LNCaP clone FGC (cell line): ENCODE data around the gene CCDC160.
"Not testable (repeated sequence)": the region's sequence is repeated elsewhere in the genome, so short reads cannot be mapped to it uniquely, and the experiment has no call there.

ENCODE experiments used
- DNase-seq: peaks from one replicate; pipeline ENCODE4 v3.0.0-alpha.2; 2011; ENCODE audit warnings: low read depth
- H3K4me3 ChIP-seq: 2 replicates; pipeline ENCODE4 v1.5.1; 2011; ENCODE audit warnings: mild to moderate bottlenecking, low read depth, low read length, control low read depth
- TF ChIP-seq, protein P1 (sequence below): IDR thresholded peaks from 2 replicates; pipeline ENCODE4 v1.5.1; 2012; ENCODE audit warnings: mild to moderate bottlenecking; ENCODE audit not compliant: control insufficient read depth, insufficient read depth; ENCODE audit errors: extremely low read depth

The CCDC160 gene

DNA sequence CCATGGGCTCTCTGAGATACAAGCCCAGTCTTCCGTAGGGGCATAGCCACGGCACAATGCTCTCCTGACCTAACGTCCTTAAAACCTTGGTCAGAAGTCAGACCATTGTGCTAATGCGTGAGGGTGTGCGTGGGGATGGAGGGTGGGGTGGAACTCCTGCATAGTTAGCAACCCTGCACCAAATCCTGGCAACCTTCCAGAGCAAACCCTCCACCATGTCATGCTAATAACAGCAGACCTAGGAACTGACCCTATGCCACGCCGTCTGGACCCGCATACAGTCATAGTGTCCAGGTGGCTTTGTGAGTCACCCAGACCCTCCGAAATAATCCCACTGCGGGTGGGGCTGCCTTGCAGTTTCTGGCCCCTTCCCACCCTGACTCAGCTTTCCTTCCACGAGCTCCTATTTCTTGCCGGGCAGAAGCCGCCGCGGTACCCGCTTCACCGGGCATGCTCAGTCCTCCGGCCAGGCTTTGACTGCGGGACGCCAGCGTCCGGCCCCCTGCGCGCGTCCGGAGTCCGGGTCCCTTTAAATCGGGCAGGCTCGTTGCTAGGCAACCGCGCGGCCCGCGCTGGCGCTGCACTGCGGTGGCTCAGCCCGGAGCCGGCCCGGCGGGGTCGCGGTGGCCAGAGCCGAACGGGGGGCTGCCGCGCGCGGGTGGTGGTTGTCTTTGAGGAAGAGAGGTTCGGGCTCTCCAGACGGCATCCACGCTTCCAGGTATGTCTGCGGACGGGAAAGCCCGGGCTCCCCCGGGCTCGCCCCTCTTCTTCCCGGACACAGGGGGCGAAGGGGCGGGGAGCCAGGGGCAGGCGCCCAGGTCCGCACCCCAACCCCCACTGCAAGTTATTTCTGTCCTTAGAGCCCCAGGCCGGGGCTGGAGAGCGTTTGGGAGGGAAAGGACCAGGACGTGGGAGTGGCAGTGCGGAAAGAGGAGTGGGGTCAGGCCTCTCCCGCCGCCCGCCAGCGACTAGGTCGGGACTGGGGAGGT, at the start of gene CCDC160:
Gene CCDC160 (plus strand): TSS at position 557 of the 989 bp plus-strand sequence. CDS start 7,619 bp downstream, outside the sequence.
- H3K4me3 ChIP-seq, result peak within 1 kb of the TSS; percentile 41
- TF ChIP-seq, protein P1, sequence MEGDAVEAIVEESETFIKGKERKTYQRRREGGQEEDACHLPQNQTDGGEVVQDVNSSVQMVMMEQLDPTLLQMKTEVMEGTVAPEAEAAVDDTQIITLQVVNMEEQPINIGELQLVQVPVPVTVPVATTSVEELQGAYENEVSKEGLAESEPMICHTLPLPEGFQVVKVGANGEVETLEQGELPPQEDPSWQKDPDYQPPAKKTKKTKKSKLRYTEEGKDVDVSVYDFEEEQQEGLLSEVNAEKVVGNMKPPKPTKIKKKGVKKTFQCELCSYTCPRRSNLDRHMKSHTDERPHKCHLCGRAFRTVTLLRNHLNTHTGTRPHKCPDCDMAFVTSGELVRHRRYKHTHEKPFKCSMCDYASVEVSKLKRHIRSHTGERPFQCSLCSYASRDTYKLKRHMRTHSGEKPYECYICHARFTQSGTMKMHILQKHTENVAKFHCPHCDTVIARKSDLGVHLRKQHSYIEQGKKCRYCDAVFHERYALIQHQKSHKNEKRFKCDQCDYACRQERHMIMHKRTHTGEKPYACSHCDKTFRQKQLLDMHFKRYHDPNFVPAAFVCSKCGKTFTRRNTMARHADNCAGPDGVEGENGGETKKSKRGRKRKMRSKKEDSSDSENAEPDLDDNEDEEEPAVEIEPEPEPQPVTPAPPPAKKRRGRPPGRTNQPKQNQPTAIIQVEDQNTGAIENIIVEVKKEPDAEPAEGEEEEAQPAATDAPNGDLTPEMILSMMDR, result no peak
- DNase-seq, result no peak

DNA sequence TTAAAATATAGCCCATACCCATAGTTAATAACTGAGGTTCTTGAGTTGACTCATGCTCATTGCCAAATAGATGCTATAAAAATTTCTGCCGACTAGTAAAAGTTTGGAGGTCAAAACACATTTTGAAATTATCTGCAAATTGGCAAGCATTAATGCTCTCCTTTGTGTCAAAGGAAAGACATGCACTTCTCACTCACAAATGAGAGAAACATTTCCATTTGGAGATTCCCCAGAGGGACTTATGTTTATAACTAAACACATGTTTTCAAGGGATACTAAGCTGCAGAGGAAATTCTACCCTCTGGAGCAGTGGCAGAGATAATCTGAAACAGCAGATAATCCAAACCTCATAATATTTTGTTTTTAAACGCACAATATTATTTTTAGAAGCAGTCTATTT, 45.7 kb upstream of the CCDC160 start:
- TF ChIP-seq, protein P1, result no peak
- DNase-seq, result no peak

DNA sequence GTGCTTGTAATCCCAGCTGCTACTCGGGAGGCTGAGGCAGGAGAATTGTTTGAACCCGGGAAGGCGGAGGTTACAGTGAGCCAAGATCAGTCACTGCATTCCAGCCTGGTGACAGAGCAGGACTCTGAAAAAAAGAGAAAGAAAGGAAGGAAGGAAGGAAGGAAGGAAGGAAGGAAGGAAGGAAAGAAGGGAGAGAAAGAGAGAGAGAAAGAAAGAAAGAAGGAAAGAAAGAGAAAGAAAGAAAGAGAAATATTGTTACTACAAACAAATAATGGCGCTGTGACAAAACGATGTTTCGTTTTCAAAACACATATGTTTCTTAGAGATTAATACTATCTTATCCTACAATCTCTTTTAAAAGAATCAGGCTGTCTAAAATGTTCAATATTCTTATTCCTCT, 42.1 kb upstream of the CCDC160 start:
- no peak overlapping the region for H3K4me3 ChIP-seq
- TF ChIP-seq, protein P1, result no peak
- no peak for DNase-seq

More for the DNA sequence above, 45.7 kb upstream of the CCDC160 start:
- no peak overlapping the region for H3K4me3 ChIP-seq

DNA sequence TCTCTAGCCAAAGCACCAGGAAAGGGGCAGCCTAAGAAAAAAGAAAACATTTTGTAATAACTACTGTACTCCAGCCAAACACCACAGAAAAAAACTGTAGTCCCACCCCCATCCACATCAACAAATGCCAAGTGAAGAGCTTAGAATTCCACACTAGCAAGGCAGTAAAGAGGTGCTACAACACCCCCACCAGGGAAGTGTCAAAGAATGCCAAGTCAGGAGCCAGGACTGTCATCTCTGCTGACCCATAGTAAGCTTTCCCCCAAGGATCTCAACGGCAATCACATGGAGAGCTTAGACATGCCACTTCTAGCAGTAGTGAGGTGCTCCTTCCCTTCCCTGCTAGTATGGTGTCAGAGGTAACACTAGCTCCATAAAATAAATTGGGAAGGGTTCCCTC, 34.4 kb upstream of the CCDC160 start:
- TF ChIP-seq, protein P1, result no peak
- no peak overlapping the region for H3K4me3 ChIP-seq
- no peak for DNase-seq

DNA sequence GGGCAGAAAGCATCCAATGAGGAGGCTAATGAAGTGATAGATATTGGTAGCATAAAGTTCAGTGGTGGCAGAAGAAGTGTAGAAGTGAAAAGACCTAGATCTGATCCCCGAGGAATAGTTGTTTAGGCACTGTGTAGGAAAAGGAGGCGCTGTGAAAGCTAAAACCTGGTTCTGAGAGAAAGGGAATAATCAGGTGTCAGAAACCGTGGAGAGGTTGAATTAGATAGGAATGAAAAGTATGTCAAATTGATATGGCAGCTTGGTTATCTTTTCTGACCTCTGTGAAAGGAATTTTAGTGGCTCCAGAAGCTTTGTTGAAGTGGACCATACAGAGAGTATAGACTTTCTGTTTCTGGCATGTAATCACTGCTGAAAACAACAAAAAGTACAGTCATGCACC, 30.8 kb upstream of the CCDC160 start:
- DNase-seq, result no peak
- no peak overlapping the region for H3K4me3 ChIP-seq
- TF ChIP-seq, protein P1, result no peak

DNA sequence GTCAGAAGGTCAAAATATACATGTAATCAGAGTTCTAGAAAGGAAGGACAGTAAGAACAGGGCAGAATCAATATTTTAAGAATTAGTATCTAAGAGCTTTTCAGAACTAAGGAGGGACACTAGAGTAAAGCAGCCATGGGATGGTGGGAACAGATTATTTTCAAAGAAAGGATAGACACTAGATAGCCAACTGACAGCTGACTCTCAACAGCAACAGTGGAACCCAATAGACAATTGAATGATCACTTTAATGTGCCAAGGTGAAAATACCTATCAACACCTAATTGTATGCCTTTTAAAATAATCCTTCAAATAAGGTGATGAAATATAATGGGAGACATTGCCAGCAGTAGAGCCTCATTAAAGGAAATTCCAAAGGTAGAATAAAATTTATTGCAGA, 26.5 kb upstream of the CCDC160 start:
- no peak for DNase-seq
- TF ChIP-seq, protein P1, result no peak

DNA sequence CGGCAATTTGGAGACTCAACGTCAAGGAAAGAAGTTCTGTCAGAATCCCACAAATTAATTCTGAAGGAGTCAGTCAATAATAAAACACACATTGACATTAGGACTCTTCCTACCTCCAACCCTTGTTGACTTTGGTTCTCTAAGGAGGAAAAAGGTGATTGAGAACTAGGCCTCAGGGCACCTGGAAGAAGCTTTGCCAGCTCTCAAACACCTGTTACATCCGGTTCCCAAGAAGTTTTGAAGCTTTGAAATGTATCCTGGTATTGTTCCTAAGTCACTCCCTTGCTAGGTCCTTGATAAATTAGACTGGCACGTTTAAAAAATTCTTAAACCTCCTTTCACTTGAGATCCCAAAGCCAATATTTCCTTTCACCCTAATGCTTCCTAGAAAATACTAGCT, 1.7 kb upstream of the CCDC160 start:
- no peak overlapping the region for H3K4me3 ChIP-seq
- no peak for DNase-seq
- TF ChIP-seq, protein P1, result no peak

More for the DNA sequence above, 26.5 kb upstream of the CCDC160 start:
- no peak overlapping the region for H3K4me3 ChIP-seq

DNA sequence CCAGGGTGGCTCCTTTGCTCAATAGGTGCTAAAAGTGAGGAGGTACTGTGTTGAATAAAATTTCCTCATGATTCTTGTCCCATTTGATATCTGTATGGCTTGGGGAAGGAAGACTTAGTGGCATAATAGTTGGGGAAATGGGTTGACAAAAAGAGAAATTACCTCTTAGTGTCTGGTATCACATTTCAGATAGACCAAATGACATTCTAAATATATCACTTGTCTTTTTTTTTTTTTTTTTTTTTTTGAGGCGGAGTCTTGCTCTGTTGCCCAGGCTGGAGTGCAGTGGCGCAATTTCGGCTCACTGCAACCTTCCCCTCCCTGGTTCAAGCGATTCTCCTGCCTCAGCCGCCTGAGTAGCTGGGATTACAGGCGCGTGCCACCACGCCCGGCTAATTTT, 1.2 kb downstream of the CCDC160 start:
- H3K4me3 ChIP-seq, result not testable (repeated sequence)

More for the DNA sequence above, 1.2 kb downstream of the CCDC160 start:
- not testable (repeated sequence) for DNase-seq
